ENCODE results near the gene ALG10. TPM values are rescaled to one million over a fixed set of nuclear protein-coding genes. Genes with fewer than 3 reads are reported as not detected.
"Not testable (repeated sequence)": the region's sequence is repeated elsewhere in the genome, so short reads cannot be mapped to it uniquely, and the experiment has no call there.

ALG10 gene
- total RNA-seq (7.7 and 8.4 TPM in 2 replicates), polyA plus RNA-seq (1.4 and 2.1 TPM in 2 replicates)

- Histone ChIP-seq H3K4me1 (ENCODE audit: low read depth) (peaks cover 9% of the 10 kb centered on the region), H3K36me3 (peaks cover 2% of the 10 kb centered on the region), H3K27ac (peak within 1 kb of the TSS; percentile 94), H3K4me3 (peak within 1 kb of the TSS; percentile 94), H3K9me3 (ENCODE audit: low read depth) (no peaks in the 10 kb centered on the region), H3K27me3 (no peaks in the 10 kb centered on the region)
- peak; percentile 66 for TF ChIP-seq CTCF (IDR thresholded peaks at IDR 0.05; ENCODE audit: low read depth, low read length)
- DNase-seq (ENCODE audit: low read depth in 1 of 2, low spot score in 1 of 2) = peak; percentile 98
These were observed at the start of gene ALG10 for GRCh38 chr12:34022079-34022830. Gene ALG10, plus strand, starts transcription at chr12:34022496. Its CDS starts 104 bp downstream, at chr12:34022600.

- H3K4me1 ChIP-seq (ENCODE audit: low read depth); H3K9me3 ChIP-seq (ENCODE audit: low read depth); H3K27ac ChIP-seq; H3K27me3 ChIP-seq; H3K4me3 ChIP-seq; H3K36me3 ChIP-seq; DNase-seq (ENCODE audit: low read depth in 1 of 2, low spot score in 1 of 2): not testable (repeated sequence)
These were observed 49.4 kb upstream of the ALG10 start for GRCh38 chr12:33972884-33973283.

GRCh38 chr12:33977887-33978286 lies 44.4 kb upstream of the ALG10 start:
- H3K4me3 ChIP-seq = no peak overlapping the region
- no peaks in the 10 kb centered on the region for H3K4me1 ChIP-seq (ENCODE audit: low read depth)
- H3K27me3 ChIP-seq = no peaks in the 10 kb centered on the region
- H3K9me3 ChIP-seq (ENCODE audit: low read depth) = no peaks in the 10 kb centered on the region
- no peaks in the 10 kb centered on the region for H3K36me3 ChIP-seq
- TF ChIP-seq CTCF (IDR thresholded peaks at IDR 0.05; ENCODE audit: low read depth, low read length) = no peak
- no peak overlapping the region for H3K27ac ChIP-seq
- no peak for DNase-seq (ENCODE audit: low read depth in 1 of 2, low spot score in 1 of 2)

- H3K27me3 ChIP-seq = no peaks in the 10 kb centered on the region
- no peak overlapping the region for H3K4me3 ChIP-seq
- H3K4me1 ChIP-seq (ENCODE audit: low read depth) = no peaks in the 10 kb centered on the region
- DNase-seq (ENCODE audit: low read depth in 1 of 2, low spot score in 1 of 2) = no peak
- no peaks in the 10 kb centered on the region for H3K36me3 ChIP-seq
- H3K27ac ChIP-seq = no peak overlapping the region
- TF ChIP-seq CTCF (IDR thresholded peaks at IDR 0.05; ENCODE audit: low read depth, low read length) = no peak
- H3K9me3 ChIP-seq (ENCODE audit: low read depth) = no peaks in the 10 kb centered on the region
These were observed 34.0 kb upstream of the ALG10 start for GRCh38 chr12:33988197-33988805.

GRCh38 chr12:33988913-33989312 lies 33.4 kb upstream of the ALG10 start:
- Histone ChIP-seq H3K9me3 (ENCODE audit: low read depth) (no peaks in the 10 kb centered on the region), H3K36me3 (no peaks in the 10 kb centered on the region), H3K27me3 (no peaks in the 10 kb centered on the region), H3K27ac (no peak overlapping the region), H3K4me1 (ENCODE audit: low read depth) (no peaks in the 10 kb centered on the region), H3K4me3 (no peak overlapping the region)
- no peak for TF ChIP-seq CTCF (IDR thresholded peaks at IDR 0.05; ENCODE audit: low read depth, low read length)
- DNase-seq (ENCODE audit: low read depth in 1 of 2, low spot score in 1 of 2) = no peak
